Subcutaneous abdominal adipose tissue (tissue), 5 donors: ENCODE measurements around the gene DSC3.

Experiments used
- H3K27ac ChIP-seq: one replicate; pipeline ENCODE4 v1.7.0; 2013; ENCODE audit warnings: low read depth, mild to moderate bottlenecking, inconsistent platforms, low read length, moderate library complexity
- H3K27me3 ChIP-seq, 5 donors: one replicate each; pipeline ENCODE4 v1.7.0; 2013; ENCODE audit warnings: low read length in 5 of 5, inconsistent platforms in 1 of 5; ENCODE audit not compliant: control insufficient read depth in 5 of 5, insufficient read depth in 4 of 5
- H3K36me3 ChIP-seq, 5 donors: one replicate each; pipeline ENCODE4 v1.7.0; 2013; ENCODE audit warnings: low read length in 5 of 5; ENCODE audit not compliant: control insufficient read depth in 5 of 5, insufficient read depth in 5 of 5
- H3K4me1 ChIP-seq, 5 donors: one replicate each; pipeline ENCODE4 v1.7.0; 2013; ENCODE audit warnings: low read length in 5 of 5, mild to moderate bottlenecking in 3 of 5, moderate library complexity in 1 of 5; ENCODE audit not compliant: control insufficient read depth in 5 of 5, insufficient read depth in 5 of 5
- H3K4me3 ChIP-seq, 5 donors: one replicate each; pipeline ENCODE4 v1.7.0; 2013; ENCODE audit warnings: low read length in 5 of 5, low read depth in 1 of 5
- H3K9ac ChIP-seq, 5 donors: one replicate each; pipeline ENCODE4 v1.7.0; 2013; ENCODE audit warnings: low read length in 5 of 5, mild to moderate bottlenecking in 4 of 5, moderate library complexity in 3 of 5
- H3K9me3 ChIP-seq, 5 donors: one replicate each; pipeline ENCODE4 v1.7.0; 2013; ENCODE audit warnings: low read length in 5 of 5; ENCODE audit not compliant: control insufficient read depth in 5 of 5
- donor health status: healthy.
- donor health status: healthy.
- donor health status: healthy.
- donor health status: healthy.
- donor health status: healthy.

Gene DSC3

DNA sequence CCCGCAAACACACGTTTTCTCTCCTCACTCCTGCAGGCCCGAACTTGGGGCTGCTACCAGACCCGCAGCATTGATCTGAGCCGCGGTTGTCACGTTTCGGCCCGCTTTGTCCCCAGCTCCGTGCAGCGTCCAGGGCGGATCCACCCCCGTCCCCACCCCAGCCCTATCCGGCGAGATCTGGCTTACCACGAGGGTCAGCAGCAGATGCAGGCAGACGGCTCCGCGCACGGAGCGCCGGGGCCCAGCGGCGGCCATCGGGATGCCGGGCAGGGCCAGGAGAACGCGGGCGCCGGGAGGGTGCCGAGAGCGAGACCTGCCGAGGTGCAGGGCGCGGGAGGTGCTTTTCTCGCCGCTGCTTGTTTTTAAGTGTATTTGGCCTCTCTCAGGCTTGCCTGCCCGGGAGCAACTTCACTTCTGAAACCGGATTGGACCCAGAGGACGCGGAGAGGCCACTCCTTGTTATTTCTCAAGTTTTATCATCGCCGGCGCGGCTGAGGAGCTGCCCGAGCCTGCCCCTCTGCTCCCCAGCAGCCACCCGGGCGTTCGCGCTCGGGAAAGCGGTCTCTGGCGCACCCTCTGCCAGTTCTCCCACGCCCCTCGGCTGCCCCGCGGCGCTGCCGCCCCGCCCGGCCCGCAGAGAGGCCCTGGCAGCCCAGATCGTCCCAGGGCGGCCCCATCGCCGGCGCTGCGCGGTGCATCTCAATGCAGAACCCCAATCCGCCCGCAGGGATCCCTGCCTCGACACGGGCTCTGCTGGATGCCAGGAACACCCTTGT, at the start of gene DSC3:
Gene DSC3, minus strand, starts transcription at position 337 of the 776 bp plus-strand sequence. Its CDS starts 82 bp downstream, at position 255.
- H3K27ac ChIP-seq: no peak within 1 kb of the TSS
- H3K4me1 ChIP-seq: peaks cover 1 to 23% (median 22%) of the 10 kb centered on the region in 5 donors
- no peaks in the 10 kb centered on the region for H3K9me3 ChIP-seq
- no peak within 1 kb of the TSS for H3K9ac ChIP-seq
- H3K36me3 ChIP-seq: no peaks in the 10 kb centered on the region
- H3K27me3 ChIP-seq: peaks cover 24 to 42% (median 41%) of the 10 kb centered on the region in 5 donors
- H3K4me3 ChIP-seq: peak within 1 kb of the TSS in 4 of 5 donors; percentile 49 to 65 (median 54)

DNA sequence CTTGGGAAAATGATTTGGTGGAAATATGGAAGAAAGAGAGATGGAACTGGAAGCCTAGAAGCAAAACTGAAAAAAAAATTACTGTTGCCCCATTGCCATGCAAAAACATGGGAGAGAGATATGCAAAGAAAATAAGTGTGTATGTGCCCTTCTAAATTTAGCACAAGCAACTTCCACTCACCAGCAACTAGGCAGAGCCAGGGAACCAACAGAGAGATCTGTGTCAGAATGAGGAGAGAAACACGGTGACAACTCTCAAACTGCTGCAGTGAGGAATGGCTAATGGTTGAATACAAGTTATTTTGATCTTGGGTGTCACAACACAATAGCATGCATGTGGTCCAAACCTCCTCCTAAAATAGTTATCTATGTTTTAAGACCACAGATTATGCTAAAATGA, 48.8 kb upstream of the DSC3 start:
- Histone ChIP-seq H3K4me1 (no peaks in the 10 kb centered on the region), H3K9me3 (no peaks in the 10 kb centered on the region), H3K36me3 (peaks cover 4 to 19% (median 13%) of the 10 kb centered on the region in 5 donors), H3K27me3 (no peaks in the 10 kb centered on the region), H3K4me3 (no peak overlapping the region), H3K9ac (no peak overlapping the region), H3K27ac (no peak overlapping the region)

DNA sequence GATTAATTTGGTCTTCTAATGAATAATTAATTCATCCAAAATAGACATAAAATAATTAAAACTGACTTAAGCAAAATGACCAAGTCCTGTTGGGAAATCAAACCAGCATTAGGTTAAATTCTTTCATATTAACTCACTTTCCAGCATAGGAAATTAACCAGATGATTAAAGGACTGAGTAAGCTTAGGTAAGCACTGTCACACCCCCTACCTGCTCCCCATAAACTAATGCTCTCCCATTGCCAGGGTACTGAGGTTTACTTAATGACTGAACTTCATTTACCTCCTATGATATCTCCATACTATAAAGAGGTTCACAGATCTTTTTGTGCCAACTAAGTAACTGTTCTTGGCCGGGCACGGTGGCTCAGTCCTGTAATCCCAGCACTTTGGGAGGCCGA, 46.0 kb upstream of the DSC3 start:
- no peak overlapping the region for H3K4me3 ChIP-seq
- peaks cover 4 to 19% (median 14%) of the 10 kb centered on the region in 5 donors for H3K36me3 ChIP-seq
- no peaks in the 10 kb centered on the region for H3K9me3 ChIP-seq
- no peak overlapping the region for H3K9ac ChIP-seq
- H3K4me1 ChIP-seq: no peaks in the 10 kb centered on the region
- H3K27me3 ChIP-seq: no peaks in the 10 kb centered on the region
- no peak overlapping the region for H3K27ac ChIP-seq

DNA sequence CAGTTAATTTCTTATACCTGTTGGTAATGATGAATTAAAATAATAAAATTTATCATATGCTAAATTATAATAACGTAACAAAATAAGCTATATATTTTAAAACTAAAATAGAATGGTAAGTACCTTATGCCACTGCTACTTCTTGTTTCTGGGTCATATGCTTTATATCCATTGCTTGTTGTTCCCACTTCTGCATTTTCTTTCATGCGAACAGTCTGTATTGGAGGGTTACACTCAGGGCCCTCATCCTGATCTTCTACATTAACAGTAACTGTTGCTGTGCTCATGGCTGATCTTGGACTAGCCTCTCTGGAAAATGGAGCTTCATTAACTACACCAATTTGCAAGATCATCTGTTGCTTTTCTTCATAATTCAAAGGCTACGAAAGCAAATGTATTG, 37.4 kb upstream of the DSC3 start:
- Histone ChIP-seq H3K36me3 (peaks cover 2 to 16% (median 8%) of the 10 kb centered on the region in 5 donors), H3K4me1 (no peaks in the 10 kb centered on the region), H3K4me3 (no peak overlapping the region), H3K9me3 (peaks cover 0 to 9% (median 0%) of the 10 kb centered on the region in 5 donors), H3K27ac (no peak overlapping the region), H3K27me3 (no peaks in the 10 kb centered on the region), H3K9ac (no peak overlapping the region)

DNA sequence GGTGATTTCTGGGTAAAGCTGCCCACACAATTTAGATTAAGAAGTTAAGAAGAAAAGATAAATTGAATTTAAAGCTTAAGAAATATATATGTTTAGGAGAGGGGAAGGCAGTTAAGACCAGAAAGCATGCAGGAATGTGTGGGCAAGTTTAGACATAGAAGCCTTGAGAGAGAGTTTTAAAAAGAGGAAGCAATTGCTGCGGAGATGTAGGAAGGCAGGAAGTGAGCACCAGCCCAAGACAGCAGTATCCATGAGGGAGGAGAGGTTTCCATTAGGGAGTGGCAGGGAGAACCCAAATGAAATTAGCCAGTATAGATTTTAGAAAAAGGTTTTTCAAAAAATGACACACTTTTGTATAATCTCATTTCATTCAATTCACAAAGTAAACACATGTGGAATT, 35.3 kb upstream of the DSC3 start:
- Histone ChIP-seq H3K36me3 (peaks cover 6 to 24% (median 15%) of the 10 kb centered on the region in 5 donors), H3K4me1 (no peaks in the 10 kb centered on the region), H3K4me3 (no peak overlapping the region), H3K27ac (no peak overlapping the region), H3K9me3 (peaks cover 0 to 9% (median 0%) of the 10 kb centered on the region in 5 donors), H3K9ac (no peak overlapping the region), H3K27me3 (no peaks in the 10 kb centered on the region)

DNA sequence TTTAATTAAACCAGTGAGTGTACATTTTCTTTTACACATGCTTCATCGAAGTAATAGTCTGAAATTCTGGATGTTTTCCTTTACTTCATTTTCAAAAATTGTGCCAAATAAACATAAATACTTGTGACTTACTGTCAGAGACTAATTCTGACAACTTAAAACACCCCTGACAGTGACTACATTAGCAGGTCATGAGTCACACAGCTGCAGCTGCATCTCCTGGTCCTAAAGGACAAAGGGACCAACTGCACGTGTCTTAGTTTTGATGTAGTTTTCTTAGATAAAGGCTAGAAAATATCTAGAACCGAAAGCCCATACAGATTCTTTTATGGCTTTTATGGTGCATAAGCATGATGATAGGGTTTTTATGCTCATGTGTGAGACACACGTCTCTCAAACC, 29.6 kb upstream of the DSC3 start:
- H3K9ac ChIP-seq: no peak overlapping the region
- peaks cover 6 to 42% (median 20%) of the 10 kb centered on the region in 5 donors for H3K36me3 ChIP-seq
- peaks cover 0 to 8% (median 0%) of the 10 kb centered on the region in 5 donors for H3K9me3 ChIP-seq
- H3K4me1 ChIP-seq: no peaks in the 10 kb centered on the region
- no peaks in the 10 kb centered on the region for H3K27me3 ChIP-seq
- H3K27ac ChIP-seq: no peak overlapping the region
- no peak overlapping the region for H3K4me3 ChIP-seq

DNA sequence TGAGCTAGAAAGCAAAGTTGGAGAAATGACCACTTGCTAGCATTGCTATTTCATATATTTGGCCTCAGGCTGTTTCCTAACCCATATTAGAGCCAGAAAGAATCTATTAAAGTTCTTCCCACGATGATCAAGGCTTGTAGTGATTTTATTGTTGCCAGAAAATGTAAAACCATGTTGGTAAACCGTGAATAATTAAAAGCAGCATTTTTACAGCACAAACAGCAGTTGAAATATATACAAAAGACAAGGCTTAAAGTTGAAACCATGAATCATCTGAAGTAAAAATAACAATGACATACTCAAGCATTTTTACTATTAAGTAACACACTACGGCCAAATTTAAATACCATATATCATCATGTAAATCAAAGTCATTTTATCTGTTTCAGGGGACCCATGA, 27.7 kb upstream of the DSC3 start:
- H3K27ac ChIP-seq: no peak overlapping the region
- H3K9me3 ChIP-seq: no peaks in the 10 kb centered on the region
- H3K9ac ChIP-seq: no peak overlapping the region
- no peak overlapping the region for H3K4me3 ChIP-seq
- peaks cover 6 to 39% (median 20%) of the 10 kb centered on the region in 5 donors for H3K36me3 ChIP-seq
- H3K4me1 ChIP-seq: no peaks in the 10 kb centered on the region
- H3K27me3 ChIP-seq: no peaks in the 10 kb centered on the region

DNA sequence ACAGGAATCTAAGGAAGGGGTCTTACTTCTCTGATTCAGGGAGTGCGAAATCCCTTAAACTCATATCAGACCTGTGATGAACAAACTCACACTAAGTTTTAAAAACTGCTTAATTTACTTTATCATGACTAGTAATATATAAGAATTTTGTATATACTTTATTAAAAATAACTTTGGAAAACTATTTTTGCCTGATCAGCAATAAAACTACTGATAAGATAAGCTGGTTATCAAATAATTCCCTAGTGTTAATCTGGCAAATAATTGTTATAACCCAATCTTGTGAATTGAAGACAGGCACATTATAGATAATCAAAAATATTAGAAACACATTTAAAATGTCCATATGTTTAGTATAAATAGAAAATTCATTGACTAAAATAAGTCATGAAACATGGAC, 23.7 kb upstream of the DSC3 start:
- no peak overlapping the region for H3K9ac ChIP-seq
- no peaks in the 10 kb centered on the region for H3K27me3 ChIP-seq
- H3K9me3 ChIP-seq: no peaks in the 10 kb centered on the region
- H3K36me3 ChIP-seq: peaks cover 0 to 28% (median 10%) of the 10 kb centered on the region in 5 donors
- H3K4me3 ChIP-seq: no peak overlapping the region
- no peak overlapping the region for H3K27ac ChIP-seq
- no peaks in the 10 kb centered on the region for H3K4me1 ChIP-seq

DNA sequence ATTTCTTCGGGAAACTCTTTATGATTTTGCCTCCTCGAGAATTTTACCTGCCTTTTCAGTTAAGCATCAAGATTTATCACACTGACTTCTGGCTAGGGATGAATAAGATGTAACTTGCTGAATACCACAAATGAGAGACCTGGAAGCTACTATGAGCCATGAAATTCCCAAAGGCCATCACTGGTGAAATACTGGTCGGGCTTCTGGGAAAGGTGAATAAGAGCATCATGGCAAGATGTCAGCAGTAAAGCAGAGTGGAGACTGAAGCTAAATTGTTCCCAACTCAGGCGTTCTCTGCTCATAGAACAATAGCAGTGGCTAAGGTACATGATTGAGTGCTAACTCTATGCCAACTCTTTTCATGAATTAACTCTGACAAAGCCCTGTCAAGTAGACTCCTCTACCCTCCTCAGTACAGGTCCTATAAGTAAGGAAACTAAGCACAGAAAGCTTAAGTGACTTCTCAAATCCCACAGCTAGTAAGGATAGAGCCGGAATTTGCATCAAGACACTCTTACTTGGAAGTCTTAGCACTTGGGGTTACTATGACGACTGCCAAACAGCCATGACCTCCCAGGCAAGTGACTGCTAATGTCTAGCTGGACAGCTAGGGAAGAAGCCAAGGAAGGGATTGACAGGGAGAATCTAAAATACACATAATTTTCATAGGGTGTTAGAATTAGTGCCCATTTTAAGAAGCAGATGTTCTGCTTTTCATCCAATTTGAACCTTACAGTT, 22.7 kb upstream of the DSC3 start:
- Histone ChIP-seq H3K4me3 (no peak overlapping the region), H3K9me3 (no peaks in the 10 kb centered on the region), H3K9ac (no peak overlapping the region), H3K27ac (no peak overlapping the region), H3K27me3 (peaks cover 0 to 2% (median 0%) of the 10 kb centered on the region in 5 donors), H3K4me1 (no peaks in the 10 kb centered on the region), H3K36me3 (peaks cover 0 to 21% (median 10%) of the 10 kb centered on the region in 5 donors)

DNA sequence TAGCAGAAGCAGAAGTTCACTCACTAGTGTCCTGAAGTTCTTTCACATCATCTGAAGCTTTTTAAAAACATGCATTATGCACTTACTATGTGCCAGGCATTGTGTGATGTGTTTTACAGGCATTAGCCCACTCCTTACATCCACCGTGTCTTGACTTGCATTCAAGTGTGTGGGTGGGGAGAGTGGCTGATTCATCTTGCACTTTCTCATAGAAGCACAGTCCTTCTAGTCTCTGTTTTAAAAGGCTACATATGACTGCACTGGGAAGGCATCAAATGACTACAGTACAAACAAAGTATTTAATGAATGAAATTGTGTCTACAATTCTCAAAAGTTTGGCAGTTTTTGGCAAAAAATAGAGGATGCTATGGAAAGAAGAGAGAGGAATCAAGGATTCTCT, 21.6 kb upstream of the DSC3 start:
- Histone ChIP-seq H3K4me3 (no peak overlapping the region), H3K4me1 (no peaks in the 10 kb centered on the region), H3K9me3 (no peaks in the 10 kb centered on the region), H3K27me3 (peaks cover 0 to 2% (median 0%) of the 10 kb centered on the region in 5 donors), H3K9ac (no peak overlapping the region), H3K36me3 (peaks cover 0 to 16% (median 6%) of the 10 kb centered on the region in 5 donors), H3K27ac (no peak overlapping the region)
